Neuronal stem cell (in vitro differentiated cells): ENCODE data around the gene LRFN3.

Experiments
- DNase-seq: peaks from one replicate; pipeline ENCODE4 v3.0.0-alpha.2; 2013; ENCODE audit warnings: low spot score
- H2AFZ ChIP-seq: one replicate; pipeline ENCODE4 v1.6.1; 2013; ENCODE audit warnings: mild to moderate bottlenecking, low read length, inconsistent platforms
- H2AK5ac ChIP-seq: 2 replicates; pipeline ENCODE4 v1.6.1; 2013; ENCODE audit warnings: low read depth, mild to moderate bottlenecking, inconsistent platforms, low read length, moderate library complexity, mixed read lengths
- H2BK120ac ChIP-seq: 2 replicates; pipeline ENCODE4 v1.6.1; 2013; ENCODE audit warnings: low read depth, mild to moderate bottlenecking, inconsistent platforms, low read length, moderate library complexity, mixed read lengths
- H2BK12ac ChIP-seq: one replicate; pipeline ENCODE4 v1.6.1; 2013; ENCODE audit warnings: low read length, inconsistent platforms
- H2BK15ac ChIP-seq: 2 replicates; pipeline ENCODE4 v1.6.1; 2013; ENCODE audit warnings: mild to moderate bottlenecking, low read length, inconsistent platforms, mixed read lengths
- H2BK5ac ChIP-seq: one replicate; pipeline ENCODE4 v1.6.1; 2013; ENCODE audit warnings: inconsistent platforms, mild to moderate bottlenecking, low read length, moderate library complexity
- H3K14ac ChIP-seq: one replicate; pipeline ENCODE4 v1.6.1; 2013; ENCODE audit warnings: low read length, inconsistent platforms
- H3K18ac ChIP-seq: 2 replicates; pipeline ENCODE4 v1.6.1; 2013; ENCODE audit warnings: low read length, inconsistent platforms
- H3K23ac ChIP-seq: 2 replicates; pipeline ENCODE4 v1.6.1; 2013; ENCODE audit warnings: low read depth, mild to moderate bottlenecking, mixed read lengths, low read length, inconsistent platforms; ENCODE audit not compliant: poor library complexity
- H3K27ac ChIP-seq: replicated peaks from 3 replicates; pipeline ENCODE4 v1.5.1; 2013; ENCODE audit warnings: low read length, inconsistent platforms
- H3K27me3 ChIP-seq, 3 experiments: 2 replicates each; pipeline ENCODE4 v1.6.1; 2013; ENCODE audit warnings: low read length in 3 of 3, mild to moderate bottlenecking in 2 of 3, inconsistent platforms in 1 of 3, low read depth in 1 of 3, mixed read lengths in 1 of 3, moderate library complexity in 1 of 3; ENCODE audit not compliant: control insufficient read depth in 3 of 3, insufficient read depth in 3 of 3
- H3K36me3 ChIP-seq, 2 donors: replicated peaks in 1 of 2; 2 replicates each; pipeline ENCODE4 v1.6.1; 2013; ENCODE audit warnings: low read length in 2 of 2; ENCODE audit not compliant: control insufficient read depth in 2 of 2, insufficient read depth in 2 of 2
- H3K4ac ChIP-seq: 2 replicates; pipeline ENCODE4 v1.6.1; 2013; ENCODE audit warnings: inconsistent platforms, mild to moderate bottlenecking, low read length, moderate library complexity
- H3K4me1 ChIP-seq, 2 donors: 1 replicate in 1 of 2; 2 replicates in 1 of 2; pipeline ENCODE4 v1.6.1; 2013; ENCODE audit warnings: low read length in 2 of 2, low read depth in 1 of 2; ENCODE audit not compliant: control insufficient read depth in 2 of 2, insufficient read depth in 1 of 2
- H3K4me2 ChIP-seq: one replicate; pipeline ENCODE4 v1.6.1; 2013; ENCODE audit warnings: mild to moderate bottlenecking, low read length, inconsistent platforms; ENCODE audit not compliant: insufficient read depth, poor library complexity, severe bottlenecking
- H3K4me3 ChIP-seq, 2 donors: 2 replicates each; pipeline ENCODE4 v1.5.1; 2013; ENCODE audit warnings: low read length in 2 of 2, mild to moderate bottlenecking in 2 of 2, inconsistent platforms in 1 of 2, moderate library complexity in 1 of 2
- H3K79me1 ChIP-seq: one replicate; pipeline ENCODE4 v1.6.1; 2013; ENCODE audit warnings: low read depth, mild to moderate bottlenecking, inconsistent platforms, low read length, moderate library complexity
- H3K9ac ChIP-seq: one replicate; pipeline ENCODE4 v1.6.1; 2013; ENCODE audit warnings: mild to moderate bottlenecking, low read depth, low read length, inconsistent platforms; ENCODE audit not compliant: poor library complexity
- H3K9me3 ChIP-seq, 2 donors: replicated peaks in 1 of 2; 2 replicates each; pipeline versions ENCODE3 to v1.6.1; 2013; ENCODE audit warnings: low read length in 2 of 2, mild to moderate bottlenecking in 2 of 2, inconsistent platforms in 1 of 2, low read depth in 1 of 2, mixed read lengths in 1 of 2, moderate library complexity in 1 of 2; ENCODE audit not compliant: control insufficient read depth in 2 of 2, insufficient read depth in 1 of 2
- H4K8ac ChIP-seq: one replicate; pipeline ENCODE4 v1.6.1; 2013; ENCODE audit warnings: low read depth, mild to moderate bottlenecking, inconsistent platforms, low read length, moderate library complexity
- H4K91ac ChIP-seq: one replicate; pipeline ENCODE4 v1.6.1; 2013; ENCODE audit warnings: low read length, low read depth, mild to moderate bottlenecking, inconsistent platforms; ENCODE audit not compliant: poor library complexity
- WGBS, 2 donors: extraction: QIAGEN DNeasy Blood & Tissue Kit; methylation state at CpG; one replicate each; pipeline ENCODE4 v1.1.7; 2013; ENCODE audit warnings: missing lambda C conversion rate in 2 of 2, mixed read lengths in 1 of 2; ENCODE audit not compliant: insufficient read length in 2 of 2, insufficient replicate concordance in 1 of 2; ENCODE audit errors: extremely low coverage in 2 of 2; 5-methylcytosine and 5-hydroxymethylcytosine counted together

The LRFN3 gene

GRCh38 chr19:35990156-35990555, 54.0 kb downstream of the LRFN3 start:
- no CpG with 5 or more reads among the region's 4 CpGs for WGBS, 2 donors
- Histone ChIP-seq H2AFZ (no peak overlapping the region), H3K14ac (no peak overlapping the region), H3K9me3 (peaks cover 0 to 2% of the 10 kb centered on the region in 2 donors), H3K4me3 (no peak overlapping the region), H3K23ac (no peak overlapping the region), H3K79me1 (no peaks in the 10 kb centered on the region), H2BK12ac (no peak overlapping the region), H3K36me3 (no peaks in the 10 kb centered on the region), H4K8ac (no peak overlapping the region), H2BK15ac (no peak overlapping the region), H3K9ac (no peak overlapping the region), H3K4ac (no peak overlapping the region), H3K18ac (no peak overlapping the region), H4K91ac (no peak overlapping the region), H3K27me3 (peaks cover 0 to 47% (median 16%) of the 10 kb centered on the region in 3 experiments), H3K27ac (no peak overlapping the region), H3K4me1 (peaks cover 7% of the 10 kb centered on the region in 2 donors), H2BK120ac (no peak overlapping the region), H3K4me2 (no peak overlapping the region), H2AK5ac (no peak overlapping the region), H2BK5ac (no peak overlapping the region)
- no peak for DNase-seq

- H2BK12ac ChIP-seq: no peak overlapping the region
- no peak overlapping the region for H3K27ac ChIP-seq
- DNase-seq: no peak
- no peak overlapping the region for H2BK120ac ChIP-seq
- H3K9me3 ChIP-seq: peaks cover 0 to 2% of the 10 kb centered on the region in 2 donors
- H3K18ac ChIP-seq: no peak overlapping the region
- H3K36me3 ChIP-seq: no peaks in the 10 kb centered on the region
- no peak overlapping the region for H3K9ac ChIP-seq
- no peak overlapping the region for H2AFZ ChIP-seq
- no peak overlapping the region for H3K4ac ChIP-seq
- H3K4me3 ChIP-seq: no peak overlapping the region
- no peak overlapping the region for H4K8ac ChIP-seq
- no peak overlapping the region for H4K91ac ChIP-seq
- H3K27me3 ChIP-seq: peaks cover 0 to 38% (median 8%) of the 10 kb centered on the region in 3 experiments
- no peak overlapping the region for H3K23ac ChIP-seq
- peaks cover 2% of the 10 kb centered on the region for H3K79me1 ChIP-seq
- WGBS, 2 donors: no CpG with 5 or more reads among the region's 10 CpGs
- no peak overlapping the region for H2BK15ac ChIP-seq
- no peak overlapping the region for H3K14ac ChIP-seq
- H3K4me1 ChIP-seq: peaks cover 11 to 12% of the 10 kb centered on the region in 2 donors
- no peak overlapping the region for H3K4me2 ChIP-seq
- no peak overlapping the region for H2AK5ac ChIP-seq
- H2BK5ac ChIP-seq: no peak overlapping the region
These were observed 54.9 kb downstream of the LRFN3 start for GRCh38 chr19:35990771-35991730.

- Histone ChIP-seq H3K4me1 (peaks cover 6 to 12% of the 10 kb centered on the region in 2 donors), H2AK5ac (no peak overlapping the region), H2BK15ac (no peak overlapping the region), H3K18ac (no peak overlapping the region), H3K27ac (no peak overlapping the region), H2BK12ac (no peak overlapping the region), H3K36me3 (no peaks in the 10 kb centered on the region), H3K9me3 (peaks cover 0 to 2% of the 10 kb centered on the region in 2 donors), H3K4me2 (no peak overlapping the region), H4K91ac (no peak overlapping the region), H3K79me1 (peaks cover 2% of the 10 kb centered on the region), H3K4me3 (no peak overlapping the region), H4K8ac (no peak overlapping the region), H3K14ac (no peak overlapping the region), H3K9ac (no peak overlapping the region), H2BK5ac (no peak overlapping the region), H3K4ac (no peak overlapping the region), H2BK120ac (no peak overlapping the region), H3K23ac (no peak overlapping the region), H2AFZ (no peak overlapping the region), H3K27me3 (peaks cover 0 to 29% (median 4%) of the 10 kb centered on the region in 3 experiments)
- WGBS, 2 donors: no CpG with 5 or more reads among the region's 7 CpGs
- no peak for DNase-seq
These were observed 55.7 kb downstream of the LRFN3 start for GRCh38 chr19:35991731-35992450.
